ENCODE measurements around the gene ADAMTSL1. TPM values are rescaled to one million over a fixed set of nuclear protein-coding genes. Genes with fewer than 3 reads are reported as not detected.

ADAMTSL1 gene
- total RNA-seq, 1 experiment from 2014 or later = not detected

DNA sequence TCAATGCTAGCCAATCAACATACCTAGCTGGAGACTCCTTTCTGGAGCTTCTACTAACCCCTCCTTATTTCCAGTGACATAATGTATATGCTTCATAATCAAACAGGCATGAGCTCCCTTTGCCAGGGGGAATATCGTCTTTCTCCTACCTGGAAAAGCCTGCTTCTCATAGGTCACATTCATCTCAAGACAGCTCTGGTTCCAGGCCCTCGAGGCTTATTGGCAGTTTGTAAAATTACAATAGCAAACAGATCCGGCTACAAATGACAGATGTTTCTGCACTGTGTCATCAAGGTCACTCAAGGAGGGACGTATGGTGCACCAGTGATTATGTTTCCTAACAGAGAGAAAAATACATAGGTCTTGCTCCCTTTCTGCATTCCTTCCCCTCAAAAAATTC lies 419.1 kb downstream of the ADAMTSL1 start:
- no peaks in the 10 kb centered on the region for H3K4me1 ChIP-seq (ENCODE audit: control insufficient read depth, insufficient read depth, low read length)
- H3K4me3 ChIP-seq (ENCODE audit: low read depth in 2 of 2, low read length in 2 of 2) = no peak overlapping the region
- H3K27me3 ChIP-seq (ENCODE audit: control insufficient read depth, insufficient read depth, low read length) = no peaks in the 10 kb centered on the region
- no peak for DNase-seq (ENCODE audit: low read depth, low spot score)
- no peaks in the 10 kb centered on the region for H3K9me3 ChIP-seq (ENCODE audit: control insufficient read depth, insufficient read depth, low read depth, low read length)
- POLR2A ChIA-PET = no interaction called here
- TF ChIP-seq, protein P1, sequence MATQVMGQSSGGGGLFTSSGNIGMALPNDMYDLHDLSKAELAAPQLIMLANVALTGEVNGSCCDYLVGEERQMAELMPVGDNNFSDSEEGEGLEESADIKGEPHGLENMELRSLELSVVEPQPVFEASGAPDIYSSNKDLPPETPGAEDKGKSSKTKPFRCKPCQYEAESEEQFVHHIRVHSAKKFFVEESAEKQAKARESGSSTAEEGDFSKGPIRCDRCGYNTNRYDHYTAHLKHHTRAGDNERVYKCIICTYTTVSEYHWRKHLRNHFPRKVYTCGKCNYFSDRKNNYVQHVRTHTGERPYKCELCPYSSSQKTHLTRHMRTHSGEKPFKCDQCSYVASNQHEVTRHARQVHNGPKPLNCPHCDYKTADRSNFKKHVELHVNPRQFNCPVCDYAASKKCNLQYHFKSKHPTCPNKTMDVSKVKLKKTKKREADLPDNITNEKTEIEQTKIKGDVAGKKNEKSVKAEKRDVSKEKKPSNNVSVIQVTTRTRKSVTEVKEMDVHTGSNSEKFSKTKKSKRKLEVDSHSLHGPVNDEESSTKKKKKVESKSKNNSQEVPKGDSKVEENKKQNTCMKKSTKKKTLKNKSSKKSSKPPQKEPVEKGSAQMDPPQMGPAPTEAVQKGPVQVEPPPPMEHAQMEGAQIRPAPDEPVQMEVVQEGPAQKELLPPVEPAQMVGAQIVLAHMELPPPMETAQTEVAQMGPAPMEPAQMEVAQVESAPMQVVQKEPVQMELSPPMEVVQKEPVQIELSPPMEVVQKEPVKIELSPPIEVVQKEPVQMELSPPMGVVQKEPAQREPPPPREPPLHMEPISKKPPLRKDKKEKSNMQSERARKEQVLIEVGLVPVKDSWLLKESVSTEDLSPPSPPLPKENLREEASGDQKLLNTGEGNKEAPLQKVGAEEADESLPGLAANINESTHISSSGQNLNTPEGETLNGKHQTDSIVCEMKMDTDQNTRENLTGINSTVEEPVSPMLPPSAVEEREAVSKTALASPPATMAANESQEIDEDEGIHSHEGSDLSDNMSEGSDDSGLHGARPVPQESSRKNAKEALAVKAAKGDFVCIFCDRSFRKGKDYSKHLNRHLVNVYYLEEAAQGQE (IDR thresholded peaks at IDR 0.05; ENCODE audit: insufficient read depth in 1 of 2, low read depth in 2 of 2, low read length in 1 of 2) = no peak
- TF ChIP-seq TCF7L2 (IDR thresholded peaks at IDR 0.05; ENCODE audit: low read depth, low read length) = no peak
- TF ChIP-seq POLR2AphosphoS5 (IDR thresholded peaks at IDR 0.05; ENCODE audit: low read depth, low read length) = no peak
- TF ChIP-seq SIN3A (IDR thresholded peaks at IDR 0.05; ENCODE audit: borderline replicate concordance, insufficient read depth, low read depth, low read length) = no peak
- TF ChIP-seq, protein P2, sequence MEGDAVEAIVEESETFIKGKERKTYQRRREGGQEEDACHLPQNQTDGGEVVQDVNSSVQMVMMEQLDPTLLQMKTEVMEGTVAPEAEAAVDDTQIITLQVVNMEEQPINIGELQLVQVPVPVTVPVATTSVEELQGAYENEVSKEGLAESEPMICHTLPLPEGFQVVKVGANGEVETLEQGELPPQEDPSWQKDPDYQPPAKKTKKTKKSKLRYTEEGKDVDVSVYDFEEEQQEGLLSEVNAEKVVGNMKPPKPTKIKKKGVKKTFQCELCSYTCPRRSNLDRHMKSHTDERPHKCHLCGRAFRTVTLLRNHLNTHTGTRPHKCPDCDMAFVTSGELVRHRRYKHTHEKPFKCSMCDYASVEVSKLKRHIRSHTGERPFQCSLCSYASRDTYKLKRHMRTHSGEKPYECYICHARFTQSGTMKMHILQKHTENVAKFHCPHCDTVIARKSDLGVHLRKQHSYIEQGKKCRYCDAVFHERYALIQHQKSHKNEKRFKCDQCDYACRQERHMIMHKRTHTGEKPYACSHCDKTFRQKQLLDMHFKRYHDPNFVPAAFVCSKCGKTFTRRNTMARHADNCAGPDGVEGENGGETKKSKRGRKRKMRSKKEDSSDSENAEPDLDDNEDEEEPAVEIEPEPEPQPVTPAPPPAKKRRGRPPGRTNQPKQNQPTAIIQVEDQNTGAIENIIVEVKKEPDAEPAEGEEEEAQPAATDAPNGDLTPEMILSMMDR (IDR thresholded peaks at IDR 0.05) = no peak
- in situ Hi-C loops (cut with HindIII; ENCODE audit: low pct_unique_long_range_greater_than_20kb, low sequenced_read_pairs) = no loop called here
- no peak for ATAC-seq
- BruUV-seq (replicated peaks) = no TSS peak
- intact Hi-C loops (cut with micrococcal nuclease; ENCODE audit: unreplicated experiment) = no loop called here
- CTCF ChIA-PET = no interaction called here
- no peaks in the 10 kb centered on the region for H3K36me3 ChIP-seq (ENCODE audit: control insufficient read depth, insufficient read depth, low read length)
- no peak overlapping the region for H3K27ac ChIP-seq (ENCODE audit: low read length)

- TF ChIP-seq, protein P2 (IDR thresholded peaks at IDR 0.05) = no peak
- TF ChIP-seq, protein P1 (IDR thresholded peaks at IDR 0.05; ENCODE audit: insufficient read depth in 1 of 2, low read depth in 2 of 2, low read length in 1 of 2) = no peak
- TF ChIP-seq SIN3A (IDR thresholded peaks at IDR 0.05; ENCODE audit: borderline replicate concordance, insufficient read depth, low read depth, low read length) (no peak), POLR2AphosphoS5 (IDR thresholded peaks at IDR 0.05; ENCODE audit: low read depth, low read length) (no peak), TCF7L2 (IDR thresholded peaks at IDR 0.05; ENCODE audit: low read depth, low read length) (no peak)
These were observed 419.5 kb downstream of the ADAMTSL1 start for GRCh38 chr9:18893491-18893890.

More at GRCh38 chr9:18893491-18893890, 419.5 kb downstream of the ADAMTSL1 start:
- Histone ChIP-seq H3K36me3 (ENCODE audit: control insufficient read depth, insufficient read depth, low read length) (no peaks in the 10 kb centered on the region), H3K9me3 (ENCODE audit: control insufficient read depth, insufficient read depth, low read depth, low read length) (no peaks in the 10 kb centered on the region), H3K4me1 (ENCODE audit: control insufficient read depth, insufficient read depth, low read length) (no peaks in the 10 kb centered on the region), H3K27ac (ENCODE audit: low read length) (no peak overlapping the region), H3K27me3 (ENCODE audit: control insufficient read depth, insufficient read depth, low read length) (no peaks in the 10 kb centered on the region), H3K4me3 (ENCODE audit: low read depth in 2 of 2, low read length in 2 of 2) (no peak overlapping the region)
- DNase-seq (ENCODE audit: low read depth, low spot score) = no peak
- in situ Hi-C loops (cut with HindIII; ENCODE audit: low pct_unique_long_range_greater_than_20kb, low sequenced_read_pairs) (no loop called here), intact Hi-C loops (cut with micrococcal nuclease; ENCODE audit: unreplicated experiment) (no loop called here)
- CTCF ChIA-PET = no interaction called here
- no peak for ATAC-seq
- POLR2A ChIA-PET = no interaction called here
- BruUV-seq (replicated peaks) = no TSS peak

All from Panc1 (cell line).